ENCODE data around the gene BPIFA3. TPM values are rescaled to one million over a fixed set of nuclear protein-coding genes. Genes with fewer than 3 reads are reported as not detected.

BPIFA3 gene
- total and polyA plus RNA-seq, 2 of the 8 experiments (the other 6 are each of a cell fraction or from before 2014, with no cell fraction given) = not detected

GRCh38 chr20:33176101-33176500, 41.1 kb upstream of the BPIFA3 start (continued):
- TF ChIP-seq BCL11A (IDR thresholded peaks at IDR 0.05; ENCODE audit: low read depth in 2 of 2, low read length in 2 of 2) (no peak), ZNF274 (IDR thresholded peaks at IDR 0.05; ENCODE audit: borderline replicate concordance, extremely low read depth, low read length) (no peak)
- TF ChIP-seq, protein P1, sequence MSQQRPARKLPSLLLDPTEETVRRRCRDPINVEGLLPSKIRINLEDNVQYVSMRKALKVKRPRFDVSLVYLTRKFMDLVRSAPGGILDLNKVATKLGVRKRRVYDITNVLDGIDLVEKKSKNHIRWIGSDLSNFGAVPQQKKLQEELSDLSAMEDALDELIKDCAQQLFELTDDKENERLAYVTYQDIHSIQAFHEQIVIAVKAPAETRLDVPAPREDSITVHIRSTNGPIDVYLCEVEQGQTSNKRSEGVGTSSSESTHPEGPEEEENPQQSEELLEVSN (IDR thresholded peaks at IDR 0.05) = no peak

Measured in H1 (cell line).